Measurements from ENCODE around the gene ZNF304.

DNA sequence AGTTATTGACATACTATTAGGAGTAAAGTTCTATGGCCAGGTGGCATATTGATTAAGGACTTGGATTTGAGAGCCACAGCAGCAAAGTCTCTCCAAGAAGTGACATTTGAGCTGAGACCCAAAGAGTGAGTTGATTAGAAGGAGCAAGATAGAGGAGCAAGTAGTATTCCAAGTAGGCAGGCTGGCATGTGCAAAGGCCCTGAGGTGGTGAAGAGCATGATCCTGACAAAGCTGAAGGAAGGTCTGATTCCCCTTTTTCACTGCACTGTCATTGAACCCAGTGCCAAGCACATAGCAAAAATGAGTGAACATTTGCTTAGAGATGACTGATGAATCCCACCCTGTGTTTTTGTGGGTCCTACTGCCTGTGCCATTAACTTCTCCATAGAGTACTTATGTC lies 26.1 kb upstream of the ZNF304 start:
- TF ChIP-seq ZNF274 (IDR thresholded peaks at IDR 0.05; ENCODE audit: low read depth, low read length) (no peak), YY1 (IDR thresholded peaks at IDR 0.05; ENCODE audit: insufficient read depth, insufficient read length) (no peak), SUZ12 (IDR thresholded peaks at IDR 0.05; ENCODE audit: extremely low read depth, insufficient read depth, insufficient read length) (no peak)
